Parathyroid adenoma (tissue), 2 donors: ENCODE data around the gene MYO16.

Source experiments
- H2AFZ ChIP-seq: fragments of 300-600 bp; sonication (generic); one replicate; pipeline ENCODE4 v1.7.0; 2017; ENCODE audit warnings: antibody characterized with exemption, mild to moderate bottlenecking
- H3K27ac ChIP-seq: fragments of 300-600 bp; sonication (generic); one replicate; pipeline ENCODE4 v1.7.0; 2017
- H3K27me3 ChIP-seq: fragments of 300-600 bp; sonication (generic); one replicate; pipeline ENCODE4 v1.7.0; 2017; ENCODE audit warnings: low read length; ENCODE audit not compliant: control insufficient read depth, insufficient read depth
- H3K36me3 ChIP-seq: fragments of 300-600 bp; sonication (generic); one replicate; pipeline ENCODE4 v1.7.0; 2017; ENCODE audit warnings: low read length; ENCODE audit not compliant: control insufficient read depth, insufficient read depth
- H3K4me1 ChIP-seq: fragments of 300-600 bp; sonication (generic); one replicate; pipeline ENCODE4 v1.7.0; 2017; ENCODE audit warnings: control low read depth
- H3K4me2 ChIP-seq: fragments of 300-600 bp; sonication (generic); one replicate; pipeline ENCODE4 v1.7.0; 2017; ENCODE audit warnings: low read length
- H3K4me3 ChIP-seq: fragments of 300-600 bp; sonication (generic); one replicate; pipeline ENCODE4 v1.7.0; 2017; ENCODE audit warnings: low read depth, low read length
- H3K79me2 ChIP-seq: fragments of 300-600 bp; sonication (generic); one replicate; pipeline ENCODE4 v1.7.0; 2017; ENCODE audit warnings: control low read depth
- H3K9ac ChIP-seq: fragments of 300-600 bp; sonication (generic); one replicate; pipeline ENCODE4 v1.7.0; 2017; ENCODE audit warnings: mild to moderate bottlenecking
- H3K9me3 ChIP-seq: fragments of 300-600 bp; sonication (generic); one replicate; pipeline ENCODE4 v1.7.0; 2017; ENCODE audit warnings: low read length; ENCODE audit not compliant: control insufficient read depth
- TF ChIP-seq, protein P1 (sequence below): fragments of 300-600 bp; sonication (generic); IDR thresholded peaks from one replicate; pipeline ENCODE4 v1.7.0; 2017; ENCODE audit warnings: antibody characterized with exemption, mild to moderate bottlenecking
- donor health status: primary hyperparathyroidism.

The MYO16 gene

GRCh38 chr13:108855737-108856387, 226.5 kb downstream of the MYO16 start:
- Histone ChIP-seq H3K79me2 (no peaks in the 10 kb centered on the region), H3K4me1 (no peaks in the 10 kb centered on the region), H3K4me3 (no peak overlapping the region), H3K9me3 (no peaks in the 10 kb centered on the region), H2AFZ (no peak overlapping the region), H3K4me2 (no peak overlapping the region), H3K27me3 (no peaks in the 10 kb centered on the region), H3K27ac (no peak overlapping the region), H3K36me3 (no peaks in the 10 kb centered on the region), H3K9ac (no peak overlapping the region)
- TF ChIP-seq, protein P1, sequence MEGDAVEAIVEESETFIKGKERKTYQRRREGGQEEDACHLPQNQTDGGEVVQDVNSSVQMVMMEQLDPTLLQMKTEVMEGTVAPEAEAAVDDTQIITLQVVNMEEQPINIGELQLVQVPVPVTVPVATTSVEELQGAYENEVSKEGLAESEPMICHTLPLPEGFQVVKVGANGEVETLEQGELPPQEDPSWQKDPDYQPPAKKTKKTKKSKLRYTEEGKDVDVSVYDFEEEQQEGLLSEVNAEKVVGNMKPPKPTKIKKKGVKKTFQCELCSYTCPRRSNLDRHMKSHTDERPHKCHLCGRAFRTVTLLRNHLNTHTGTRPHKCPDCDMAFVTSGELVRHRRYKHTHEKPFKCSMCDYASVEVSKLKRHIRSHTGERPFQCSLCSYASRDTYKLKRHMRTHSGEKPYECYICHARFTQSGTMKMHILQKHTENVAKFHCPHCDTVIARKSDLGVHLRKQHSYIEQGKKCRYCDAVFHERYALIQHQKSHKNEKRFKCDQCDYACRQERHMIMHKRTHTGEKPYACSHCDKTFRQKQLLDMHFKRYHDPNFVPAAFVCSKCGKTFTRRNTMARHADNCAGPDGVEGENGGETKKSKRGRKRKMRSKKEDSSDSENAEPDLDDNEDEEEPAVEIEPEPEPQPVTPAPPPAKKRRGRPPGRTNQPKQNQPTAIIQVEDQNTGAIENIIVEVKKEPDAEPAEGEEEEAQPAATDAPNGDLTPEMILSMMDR = no peak

- TF ChIP-seq, protein P1 = no peak
- Histone ChIP-seq H3K4me3 (no peak overlapping the region), H3K27me3 (no peaks in the 10 kb centered on the region), H3K9me3 (no peaks in the 10 kb centered on the region), H3K79me2 (no peaks in the 10 kb centered on the region), H3K4me1 (no peaks in the 10 kb centered on the region), H3K4me2 (no peak overlapping the region), H3K27ac (no peak overlapping the region), H3K9ac (no peak overlapping the region), H3K36me3 (no peaks in the 10 kb centered on the region), H2AFZ (no peak overlapping the region)
Measured at GRCh38 chr13:108858676-108859075, 229.3 kb downstream of the MYO16 start.

- no peaks in the 10 kb centered on the region for H3K79me2 ChIP-seq
- no peaks in the 10 kb centered on the region for H3K36me3 ChIP-seq
- no peaks in the 10 kb centered on the region for H3K4me1 ChIP-seq
- TF ChIP-seq, protein P1 = no peak
- H3K9ac ChIP-seq = no peak overlapping the region
- H3K4me2 ChIP-seq = no peak overlapping the region
- no peak overlapping the region for H3K4me3 ChIP-seq
- no peak overlapping the region for H3K27ac ChIP-seq
- no peaks in the 10 kb centered on the region for H3K27me3 ChIP-seq
- no peak overlapping the region for H2AFZ ChIP-seq
- H3K9me3 ChIP-seq = no peaks in the 10 kb centered on the region
Measured at GRCh38 chr13:108859197-108860012, 230.0 kb downstream of the MYO16 start.

DNA sequence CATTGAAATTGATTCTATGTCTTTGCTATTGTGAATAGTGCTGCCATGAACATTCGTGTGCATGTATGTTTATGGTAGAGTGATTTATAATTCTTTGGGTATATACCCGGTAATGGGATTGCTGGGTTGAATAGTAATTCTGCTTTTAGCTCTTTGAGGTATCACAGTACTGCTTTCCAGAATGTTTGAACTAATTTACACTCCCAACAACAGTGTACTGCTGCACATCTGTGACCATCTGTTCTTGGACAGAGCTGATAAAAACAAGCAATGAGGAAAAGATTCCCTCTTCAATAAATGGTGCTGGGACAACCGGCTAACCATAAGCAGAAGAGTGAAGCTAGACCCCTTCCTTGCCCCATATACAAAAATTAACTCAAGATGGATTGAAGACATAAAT, 231.0 kb downstream of the MYO16 start:
- TF ChIP-seq, protein P1 = no peak
- Histone ChIP-seq H3K4me3 (no peak overlapping the region), H3K27ac (no peak overlapping the region), H3K4me1 (no peaks in the 10 kb centered on the region), H3K9ac (no peak overlapping the region), H3K27me3 (no peaks in the 10 kb centered on the region), H3K4me2 (no peak overlapping the region), H3K36me3 (no peaks in the 10 kb centered on the region), H3K9me3 (no peaks in the 10 kb centered on the region), H2AFZ (no peak overlapping the region), H3K79me2 (no peaks in the 10 kb centered on the region)
